Lower leg skin (tissue), 3 donors: Measurements from ENCODE around the gene RAP1GAP2.

Experiments
- CTCF ChIP-seq, 3 donors: fragments of 450-650 bp; IDR thresholded peaks; one replicate each; pipeline ENCODE4 v1.5.1; 2016; ENCODE audit warnings: antibody characterized with exemption in 3 of 3, mild to moderate bottlenecking in 3 of 3, moderate library complexity in 2 of 3
- POLR2A ChIP-seq, 2 donors: fragments of 450-650 bp; IDR thresholded peaks; one replicate each; pipeline ENCODE4 v1.6.1; 2016 to 2017; ENCODE audit warnings: antibody characterized with exemption in 2 of 2, mild to moderate bottlenecking in 1 of 2, moderate library complexity in 1 of 2

- TF ChIP-seq CTCF (IDR thresholded peaks at IDR 0.05) (no peak), POLR2A (IDR thresholded peaks at IDR 0.05) (no peak)
Measured at GRCh38 chr17:2876467-2876866, 80.2 kb downstream of the RAP1GAP2 start.
